ENCODE measurements around the gene MXRA7.
"Not testable (repeated sequence)": the region's sequence is repeated elsewhere in the genome, so short reads cannot be mapped to it uniquely, and the experiment has no call there.

Gene MXRA7

DNA sequence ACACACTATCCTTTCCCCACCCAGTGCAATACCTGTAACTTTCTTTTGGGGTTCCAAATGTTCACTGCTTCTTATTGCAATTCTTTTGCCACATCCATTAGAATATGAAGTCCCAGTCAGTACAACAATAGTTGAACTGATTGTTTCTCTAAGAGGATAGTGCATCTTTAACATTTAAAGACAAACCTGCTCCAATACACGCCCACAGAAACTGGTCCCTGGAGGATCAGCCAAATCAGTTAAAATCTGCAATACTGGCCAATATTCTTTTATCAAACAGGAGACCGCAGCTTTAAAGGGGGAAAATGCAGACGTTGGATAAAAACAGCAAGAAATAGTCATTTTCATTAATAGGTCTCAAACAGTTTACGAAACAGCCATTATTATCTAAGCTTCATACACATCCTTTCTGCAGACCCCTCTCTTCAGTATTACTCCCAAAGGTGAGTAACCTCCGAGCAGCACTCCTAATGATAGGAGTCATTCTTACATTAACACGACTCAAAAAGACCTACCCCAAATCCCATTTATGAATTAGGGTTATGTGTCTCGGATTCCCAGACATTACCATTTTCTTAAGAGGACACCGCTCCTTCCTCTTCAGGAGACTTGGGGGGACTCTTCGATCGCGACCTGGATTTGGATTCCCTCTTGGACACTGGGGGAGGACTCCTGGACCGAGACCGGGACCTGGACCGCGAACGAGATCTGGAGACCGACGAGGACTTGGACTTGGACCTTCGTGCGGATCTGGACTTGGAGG is 25.0 kb upstream of the MXRA7 start:
- DNase-seq (ENCODE audit: low spot score): no peak

DNA sequence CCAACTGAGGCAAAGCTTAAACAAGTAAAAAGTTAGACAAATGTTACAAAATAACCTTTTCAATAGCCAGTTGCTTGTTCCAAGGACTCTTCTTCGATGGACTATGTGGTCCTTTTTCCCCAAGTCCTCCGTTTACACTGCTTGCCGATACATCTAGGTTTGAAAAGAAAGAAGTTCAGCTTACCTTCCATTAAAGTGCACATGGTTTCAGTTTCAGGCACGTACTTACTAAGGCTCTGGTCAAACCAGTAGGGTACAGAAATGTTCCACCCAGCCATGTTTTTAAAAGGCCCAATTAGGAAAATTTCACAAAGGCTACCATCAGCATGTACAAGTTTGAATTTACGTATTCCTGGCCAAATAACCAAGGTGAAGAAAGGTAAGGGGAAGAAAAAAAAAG is 24.2 kb upstream of the MXRA7 start:
- DNase-seq (ENCODE audit: low spot score): no peak

GRCh38 chr17:76734080-76734840 is 23.5 kb upstream of the MXRA7 start:
- no peak for DNase-seq (ENCODE audit: low spot score)

GRCh38 chr17:76733618-76733957 is 22.8 kb upstream of the MXRA7 start:
- DNase-seq (ENCODE audit: low spot score): no peak

GRCh38 chr17:76732734-76733617 is 22.2 kb upstream of the MXRA7 start:
- DNase-seq (ENCODE audit: low spot score): no peak

DNA sequence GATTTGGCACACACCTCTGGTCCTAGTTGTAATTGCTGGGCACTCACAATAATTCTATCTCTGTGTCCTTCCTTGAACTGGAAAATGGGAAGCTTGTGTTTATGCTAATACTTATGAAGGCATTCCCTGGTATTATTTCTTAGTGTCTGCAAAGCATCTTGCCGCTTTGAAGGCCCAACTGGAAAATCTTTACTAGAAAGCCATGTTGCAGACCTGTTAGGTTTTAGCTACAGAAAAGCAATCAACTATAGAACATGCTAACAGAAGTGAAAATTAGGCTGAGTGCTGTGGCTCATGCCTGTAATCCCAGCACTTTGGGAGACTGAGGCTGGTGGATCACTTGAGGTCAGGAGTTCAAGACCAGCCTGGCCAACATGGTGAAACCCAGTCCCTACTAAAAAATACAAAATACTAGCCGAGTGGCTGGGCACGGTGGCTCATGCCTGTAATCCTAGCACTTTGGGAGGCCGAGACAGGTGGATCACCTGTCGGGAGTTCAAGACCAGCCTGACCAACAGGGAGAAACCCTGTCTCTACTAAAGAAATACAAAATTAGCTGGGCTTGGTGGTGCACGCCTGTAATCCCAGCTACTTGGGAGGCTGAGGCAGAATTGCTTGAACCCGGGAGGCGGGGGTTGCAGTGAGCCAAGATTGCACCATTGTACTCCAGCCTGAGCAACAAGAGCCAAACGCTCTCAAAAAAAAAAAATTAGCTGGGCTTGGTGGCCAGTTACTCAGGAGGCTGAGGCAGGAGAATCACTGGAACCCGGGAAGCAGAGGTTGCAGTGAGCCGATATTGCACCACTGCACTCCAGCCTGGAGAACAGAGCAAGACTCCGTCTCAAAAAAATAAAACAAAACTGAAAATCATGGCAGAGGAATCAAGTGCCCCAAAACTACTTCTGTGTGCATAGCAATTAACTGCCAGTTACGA is 21.3 kb upstream of the MXRA7 start:
- not testable (repeated sequence) for DNase-seq (ENCODE audit: low spot score)

DNA sequence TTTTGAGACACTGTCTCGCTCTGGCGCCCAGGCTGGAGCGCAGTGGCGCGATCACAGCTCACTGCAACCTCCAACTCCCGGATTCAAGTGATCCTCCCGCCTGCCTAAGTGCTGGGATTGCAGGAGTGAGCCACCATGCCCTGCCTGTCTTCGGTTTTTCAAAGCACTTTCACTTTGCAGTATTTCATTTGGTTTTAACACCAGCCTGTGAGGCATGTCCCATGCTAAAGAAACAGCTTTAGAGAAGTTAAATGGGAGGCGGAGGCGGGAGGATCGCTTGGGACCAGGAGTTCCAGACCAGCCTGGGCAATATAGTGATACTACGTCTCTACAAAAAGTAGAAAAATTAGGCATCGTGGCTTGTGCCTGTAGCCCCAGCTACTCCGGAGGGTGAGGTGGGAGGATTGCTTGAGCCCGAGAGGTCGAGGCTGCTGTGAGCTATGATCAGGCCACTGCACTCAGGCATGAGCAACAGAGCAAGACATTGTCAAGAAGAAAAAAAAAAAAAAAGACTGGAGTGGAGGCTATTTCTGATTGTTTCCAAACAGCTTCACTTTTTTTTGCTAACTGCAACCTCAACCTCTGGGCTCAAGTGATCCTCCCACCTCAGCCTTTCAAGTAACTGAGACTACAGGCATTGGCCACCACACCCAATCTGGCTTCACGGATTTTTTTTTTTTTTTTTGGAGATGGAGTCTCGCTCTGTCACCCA is 17.1 kb upstream of the MXRA7 start:
- DNase-seq (ENCODE audit: low spot score): no peak

GRCh38 chr17:76726776-76727718 is 16.3 kb upstream of the MXRA7 start, which contains the start of gene METTL23:
METTL23 (plus strand) TSS chr17:76726839; CDS start chr17:76729711, 2,872 bp downstream.
- DNase-seq (ENCODE audit: low spot score): peak; percentile 79

GRCh38 chr17:76726231-76726775 is 15.5 kb upstream of the MXRA7 start, which contains the start of gene JMJD6:
JMJD6 (minus strand) TSS chr17:76726606; CDS start chr17:76726475, 131 bp downstream.
- DNase-seq (ENCODE audit: low spot score): peak; percentile 92

- DNase-seq (ENCODE audit: low spot score): no peak
Measured at GRCh38 chr17:76725580-76726230, 14.9 kb upstream of the MXRA7 start.

- no peak for DNase-seq (ENCODE audit: low spot score)
Measured at GRCh38 chr17:76723812-76724211, 13.0 kb upstream of the MXRA7 start.

GRCh38 chr17:76722977-76723376 is 12.2 kb upstream of the MXRA7 start:
- not testable (repeated sequence) for DNase-seq (ENCODE audit: low spot score)

DNA sequence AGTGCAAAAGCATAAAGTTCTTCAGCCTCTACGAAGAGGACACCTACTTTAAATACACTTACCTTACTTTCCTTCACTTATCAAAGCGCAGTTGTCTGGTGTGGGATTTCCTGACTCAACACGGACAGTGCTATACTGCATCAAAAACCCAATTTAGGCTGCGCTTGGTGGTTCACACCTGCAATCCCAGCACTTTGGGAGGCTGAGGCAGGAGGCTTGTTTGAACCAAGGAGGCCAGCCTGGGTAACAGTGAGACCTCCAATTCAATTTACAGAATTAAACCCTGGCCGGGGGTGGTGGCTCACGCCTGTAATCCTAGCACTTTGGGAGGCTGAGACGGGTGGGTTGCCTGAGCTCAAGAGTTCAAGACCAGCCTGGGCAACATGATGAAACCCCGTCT is 11.5 kb upstream of the MXRA7 start:
- DNase-seq (ENCODE audit: low spot score): no peak

DNA sequence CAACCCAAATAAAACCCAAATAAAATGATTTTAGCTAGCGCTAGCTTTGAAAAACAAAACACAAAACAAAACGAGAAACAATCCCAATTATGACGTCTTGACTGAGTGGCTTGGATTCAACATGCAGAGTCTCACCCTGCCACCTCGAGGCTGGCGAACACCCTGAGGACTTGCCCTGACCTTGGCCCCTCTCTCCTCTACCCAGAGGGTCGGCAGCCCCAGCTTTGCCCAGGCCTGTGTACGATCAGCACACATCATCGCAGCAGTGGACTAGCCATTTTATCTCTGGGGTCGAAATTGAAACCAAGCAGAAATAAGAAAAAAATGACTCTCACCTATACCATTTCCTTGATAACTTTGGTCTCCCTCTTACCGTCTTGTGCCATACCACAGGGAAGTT is 10.7 kb upstream of the MXRA7 start:
- DNase-seq (ENCODE audit: low spot score): no peak

GRCh38 chr17:76720941-76721340 is 10.2 kb upstream of the MXRA7 start:
- no peak for DNase-seq (ENCODE audit: low spot score)

DNA sequence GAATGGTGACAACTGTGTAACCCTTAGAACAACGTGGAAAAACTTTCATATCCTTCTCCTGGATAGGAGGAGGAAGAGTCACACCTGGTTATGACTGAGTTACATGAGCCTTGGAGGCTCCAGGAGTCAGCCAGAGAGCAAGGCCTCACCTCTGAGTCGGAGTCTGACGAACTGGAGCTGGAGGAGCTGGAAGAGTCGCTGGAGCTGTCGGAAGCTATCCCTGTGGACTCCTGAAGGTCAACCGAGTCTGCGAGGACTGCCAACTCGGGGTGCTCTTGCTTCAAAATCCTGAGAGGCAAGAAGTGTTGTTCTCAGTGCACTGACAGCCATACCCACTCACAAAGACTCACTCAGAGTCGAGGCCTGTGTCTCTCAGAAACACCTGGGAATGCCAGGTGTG is 9.4 kb upstream of the MXRA7 start:
- no peak for DNase-seq (ENCODE audit: low spot score)

DNA sequence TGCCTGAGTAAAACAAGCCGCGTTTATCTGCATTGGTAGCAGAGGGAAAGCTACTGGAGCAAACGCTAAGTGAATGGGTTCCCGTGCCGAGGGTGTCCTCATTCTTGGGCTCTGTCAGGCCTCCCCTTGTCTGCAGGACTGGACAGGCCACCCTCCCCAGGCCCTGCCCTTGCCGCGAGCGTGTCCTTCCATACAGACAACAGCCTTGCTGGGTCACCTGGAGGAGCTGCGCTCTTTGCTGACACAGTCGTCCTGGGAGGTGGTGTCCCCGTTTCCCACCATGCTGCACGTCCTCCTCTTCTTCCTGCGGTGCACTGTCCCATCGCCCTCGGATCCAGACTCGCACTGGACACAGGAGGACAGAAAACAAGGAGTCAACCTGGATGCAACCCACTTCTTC is 7.8 kb upstream of the MXRA7 start:
- no peak for DNase-seq (ENCODE audit: low spot score)

GRCh38 chr17:76716839-76717215 is 6.1 kb upstream of the MXRA7 start:
- no peak for DNase-seq (ENCODE audit: low spot score)

Measured in kidney capillary endothelial cell (primary cell).